Measurements from ENCODE around the gene EN2.

Gene EN2

DNA sequence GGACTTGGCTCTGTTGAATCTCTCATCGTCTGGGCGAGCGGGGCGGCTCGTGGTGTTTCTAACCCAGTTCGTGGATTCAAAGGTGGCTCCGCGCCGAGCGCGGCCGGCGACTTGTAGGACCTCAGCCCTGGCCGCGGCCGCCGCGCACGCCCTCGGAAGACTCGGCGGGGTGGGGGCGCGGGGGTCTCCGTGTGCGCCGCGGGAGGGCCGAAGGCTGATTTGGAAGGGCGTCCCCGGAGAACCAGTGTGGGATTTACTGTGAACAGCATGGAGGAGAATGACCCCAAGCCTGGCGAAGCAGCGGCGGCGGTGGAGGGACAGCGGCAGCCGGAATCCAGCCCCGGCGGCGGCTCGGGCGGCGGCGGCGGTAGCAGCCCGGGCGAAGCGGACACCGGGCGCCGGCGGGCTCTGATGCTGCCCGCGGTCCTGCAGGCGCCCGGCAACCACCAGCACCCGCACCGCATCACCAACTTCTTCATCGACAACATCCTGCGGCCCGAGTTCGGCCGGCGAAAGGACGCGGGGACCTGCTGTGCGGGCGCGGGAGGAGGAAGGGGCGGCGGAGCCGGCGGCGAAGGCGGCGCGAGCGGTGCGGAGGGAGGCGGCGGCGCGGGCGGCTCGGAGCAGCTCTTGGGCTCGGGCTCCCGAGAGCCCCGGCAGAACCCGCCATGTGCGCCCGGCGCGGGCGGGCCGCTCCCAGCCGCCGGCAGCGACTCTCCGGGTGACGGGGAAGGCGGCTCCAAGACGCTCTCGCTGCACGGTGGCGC, at the start of gene EN2:
Gene EN2, plus strand, starts transcription at position 19 of the 767 bp plus-strand sequence. Its CDS starts 249 bp downstream, at position 268.
- no peak for DNase-seq (ENCODE audit: low spot score)

DNA sequence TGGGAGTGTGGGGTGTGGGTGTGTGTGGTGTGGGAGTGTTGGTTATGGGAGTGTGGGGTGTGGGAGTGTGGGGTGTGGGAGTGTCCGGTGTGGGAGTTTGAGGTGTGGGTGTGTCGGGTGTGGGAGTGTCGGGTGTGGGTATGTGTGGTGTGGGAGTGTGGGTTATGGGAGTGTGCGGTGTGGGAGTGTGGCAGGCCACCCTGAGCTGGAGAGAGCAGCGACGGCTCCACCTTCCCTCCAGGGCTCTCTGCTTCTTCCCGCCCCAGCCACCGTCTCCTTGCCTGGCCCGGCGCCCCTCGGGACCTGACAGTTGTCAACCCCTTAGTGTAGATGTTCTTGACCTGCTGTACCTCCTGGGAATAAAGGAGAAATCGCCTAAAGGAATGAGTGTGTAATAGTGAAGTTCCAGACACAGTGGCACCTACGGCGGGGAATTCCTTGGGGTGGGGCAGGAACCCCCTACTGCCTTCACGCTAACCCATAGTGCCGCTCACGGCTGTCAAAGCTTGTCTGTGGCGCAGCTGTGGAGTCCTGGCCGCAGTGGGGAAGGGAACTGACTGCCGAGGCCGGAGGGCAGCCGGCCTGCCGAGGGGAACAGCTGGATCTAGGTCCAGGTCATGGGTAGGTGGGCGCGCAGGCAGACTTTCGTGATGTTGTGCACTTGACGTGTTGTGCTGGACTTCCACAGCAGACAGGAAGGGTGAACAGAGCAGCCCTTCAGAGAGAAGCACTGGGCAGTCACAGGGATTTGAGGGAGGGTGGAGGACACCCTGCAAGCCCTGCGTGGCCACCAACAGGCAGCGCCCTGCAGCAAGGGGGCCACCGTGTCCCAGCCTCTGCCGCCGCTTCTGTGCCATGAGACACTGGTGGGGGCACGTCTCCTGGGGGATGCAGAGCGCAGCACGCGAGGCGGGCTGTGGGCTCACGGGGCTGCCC, 49.0 kb upstream of the EN2 start:
- no peak for DNase-seq (ENCODE audit: low spot score)

DNA sequence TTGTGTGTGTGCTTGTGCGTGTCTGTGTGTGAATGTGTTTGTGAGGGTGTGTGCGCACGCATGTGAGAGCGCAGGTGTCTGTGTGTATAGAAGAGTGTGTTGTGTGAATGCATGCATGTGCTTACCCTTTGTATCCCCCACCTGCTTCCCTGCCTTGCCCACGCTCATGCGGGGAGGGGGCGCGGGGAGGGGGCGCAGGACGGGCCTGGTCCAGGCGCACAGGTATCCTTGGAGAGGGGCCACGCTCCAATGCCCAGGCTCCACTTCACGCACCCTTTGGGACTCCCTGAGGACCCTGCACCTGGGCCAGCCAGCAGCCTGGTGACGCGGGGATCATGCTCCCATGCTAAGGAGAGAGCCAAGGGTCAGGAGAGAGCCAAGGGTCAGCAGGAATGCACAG, 47.9 kb upstream of the EN2 start:
- DNase-seq (ENCODE audit: low spot score) = no peak

DNA sequence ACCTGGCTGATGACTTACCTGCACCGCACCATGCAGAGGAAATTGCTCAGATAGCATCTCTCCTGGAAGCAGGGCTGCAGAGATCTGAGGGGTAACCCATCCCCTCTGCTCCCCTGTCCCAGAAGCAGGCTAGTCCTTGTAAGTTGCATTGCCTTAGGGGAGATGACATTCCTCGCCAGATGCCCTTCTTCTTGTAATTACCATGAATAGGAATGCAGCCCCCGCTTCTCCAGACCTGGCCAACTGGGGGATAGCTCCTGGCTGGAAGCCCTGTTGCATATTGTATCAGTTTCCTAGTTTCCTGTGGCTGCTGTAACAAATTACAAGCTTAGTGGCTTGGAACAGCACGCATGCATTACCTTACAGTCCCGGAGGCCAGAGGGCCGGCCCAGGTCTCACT, 47.5 kb upstream of the EN2 start:
- no peak for DNase-seq (ENCODE audit: low spot score)

DNA sequence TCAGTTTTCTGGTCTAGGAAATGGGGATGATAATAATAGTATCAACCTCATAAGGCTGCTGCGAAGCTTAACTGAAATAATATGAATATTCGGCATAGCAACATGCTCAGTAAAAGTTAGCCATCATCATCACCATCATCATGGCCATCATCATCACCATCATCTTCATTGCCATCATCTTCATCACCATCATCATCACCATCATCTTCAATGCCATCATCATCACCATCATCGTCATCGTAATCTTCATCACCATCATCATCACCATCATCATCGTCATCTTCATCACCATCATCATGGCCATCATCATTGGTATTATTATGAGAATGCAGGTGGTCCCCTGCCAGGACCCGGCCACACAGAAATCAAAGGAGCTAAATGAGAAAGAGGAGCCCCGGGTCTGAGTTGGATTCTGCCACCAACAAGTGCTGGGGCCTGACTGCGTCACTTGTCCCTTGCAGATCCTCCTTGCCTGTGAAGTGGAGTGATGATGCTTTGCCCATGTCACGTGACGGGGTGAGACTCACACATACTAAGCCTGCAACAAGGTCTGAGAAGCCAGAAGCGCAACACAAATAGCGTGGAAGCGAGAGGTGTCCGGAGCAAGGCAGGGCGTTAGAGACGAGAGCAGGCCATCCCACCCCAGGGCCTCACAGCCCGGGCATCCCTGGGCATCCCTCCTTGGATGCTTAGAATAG, 46.1 kb upstream of the EN2 start:
- DNase-seq (ENCODE audit: low spot score) = no peak

DNA sequence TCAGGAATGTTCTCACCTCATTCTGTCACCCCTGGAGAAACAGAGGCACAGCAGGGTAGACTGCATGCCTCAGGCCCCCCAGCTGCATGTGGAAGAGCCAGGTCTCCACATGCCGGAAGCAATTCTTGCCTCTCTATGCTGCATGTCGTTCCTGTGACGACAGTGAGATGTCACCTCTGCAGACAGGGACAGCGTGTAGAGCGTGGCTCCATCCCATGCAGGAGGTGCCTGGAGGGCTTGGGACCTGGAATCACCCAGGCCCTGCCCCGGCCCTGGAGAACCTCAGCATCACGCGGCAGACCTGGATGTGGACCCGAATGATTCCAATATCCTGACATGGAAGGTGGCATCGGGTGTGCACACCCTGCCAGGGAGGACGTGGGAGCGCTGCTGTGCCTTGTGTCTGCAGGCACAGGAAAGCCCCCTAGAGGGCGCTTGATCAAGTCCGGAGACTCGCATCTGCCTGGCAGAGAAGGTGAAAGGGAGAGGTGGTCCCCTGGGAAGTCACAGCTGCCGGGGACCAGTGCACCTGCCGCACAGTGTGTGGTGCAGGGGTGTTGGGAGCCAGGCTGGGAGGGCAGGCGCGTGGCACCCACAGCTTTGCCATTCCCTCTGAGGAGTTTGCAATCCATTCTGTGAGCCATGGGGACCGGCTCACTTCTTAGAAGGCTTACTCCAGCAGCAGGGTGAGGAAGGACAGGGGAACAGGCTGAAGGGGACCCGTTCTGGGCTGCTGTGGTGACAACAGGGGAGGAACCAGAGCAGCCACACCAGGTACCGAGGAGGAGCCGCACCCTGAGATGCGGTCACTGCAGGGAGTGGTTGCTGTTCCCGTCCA, 45.3 kb upstream of the EN2 start:
- DNase-seq (ENCODE audit: low spot score) = peak; percentile 45

DNA sequence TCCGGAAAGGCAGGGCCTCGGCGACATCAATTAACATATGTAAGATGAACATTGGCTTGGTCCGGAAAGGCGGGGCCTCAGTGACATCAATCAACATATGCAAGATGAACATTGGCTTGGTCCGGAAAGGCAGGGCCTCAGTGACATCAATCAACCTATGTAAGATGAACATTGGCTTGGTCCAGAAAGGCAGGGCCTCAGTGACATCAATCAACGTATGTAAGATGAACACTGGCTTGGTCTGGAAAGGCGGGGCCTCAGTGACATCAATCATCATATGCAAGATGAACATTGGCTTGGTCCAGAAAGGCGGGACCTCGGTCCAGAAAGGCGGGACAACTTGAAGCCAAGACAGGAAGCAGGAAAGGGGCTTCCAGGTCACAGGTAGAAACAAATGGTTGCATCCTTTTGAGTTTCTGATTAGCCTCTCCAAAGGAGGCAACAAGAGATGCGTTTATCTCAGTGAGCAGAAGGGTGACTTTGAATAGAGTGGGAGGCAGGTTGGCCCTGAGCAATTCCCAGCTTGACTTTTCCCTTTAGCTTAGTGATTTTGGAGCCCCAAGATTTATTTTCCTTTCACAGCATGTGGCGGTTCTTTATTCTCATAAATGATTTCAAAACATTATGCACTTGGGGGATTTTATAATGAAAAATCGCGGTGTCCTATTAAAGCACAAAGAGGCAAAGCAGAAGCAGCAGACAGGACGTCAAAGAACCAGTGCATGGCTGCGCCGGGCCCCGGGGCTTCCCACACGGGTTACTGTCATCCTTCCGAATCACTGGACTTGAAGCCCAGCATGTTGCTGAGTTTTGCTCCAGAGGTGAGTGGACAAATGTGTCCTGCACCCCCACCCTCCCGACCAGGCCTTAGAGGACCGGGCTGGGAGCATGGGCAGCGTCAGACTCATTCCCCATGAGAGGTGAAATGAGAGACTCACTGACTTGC, 43.1 kb upstream of the EN2 start:
- DNase-seq (ENCODE audit: low spot score) = no peak

DNA sequence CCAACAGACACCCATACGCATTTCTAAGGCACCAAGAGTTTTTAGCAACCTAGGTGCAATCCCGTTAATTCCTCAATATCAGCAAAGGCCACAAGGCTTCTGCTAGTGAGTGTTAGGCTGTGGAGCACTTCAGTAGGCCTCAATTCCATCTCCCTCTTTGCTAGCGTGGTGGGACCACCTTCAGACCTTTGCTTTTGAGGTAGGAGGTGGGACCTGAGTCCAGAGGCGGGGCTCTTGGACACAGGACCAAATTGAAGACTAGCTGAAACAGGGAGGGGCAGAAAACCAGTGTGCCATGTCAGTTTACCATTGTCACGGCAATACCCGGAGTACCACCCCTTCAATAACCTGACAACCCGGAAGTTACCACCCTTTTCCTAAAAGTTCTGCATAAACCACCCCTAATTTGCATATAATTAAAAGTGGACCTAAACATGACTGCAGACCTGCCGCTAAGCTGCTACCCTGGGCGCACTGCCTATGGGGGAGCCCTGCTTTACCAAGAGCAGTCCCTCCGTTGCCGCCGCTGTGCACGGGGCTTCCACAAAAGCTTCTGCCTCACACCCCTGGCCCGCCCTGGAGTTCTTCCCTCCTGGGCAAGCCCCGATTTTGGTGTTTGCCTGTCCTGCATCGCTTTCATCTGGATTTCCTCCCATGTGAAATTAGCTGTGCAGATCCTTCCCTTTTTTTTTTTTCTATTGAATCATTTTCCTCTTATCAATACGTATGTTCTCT, 41.1 kb upstream of the EN2 start:
- no peak for DNase-seq (ENCODE audit: low spot score)

DNA sequence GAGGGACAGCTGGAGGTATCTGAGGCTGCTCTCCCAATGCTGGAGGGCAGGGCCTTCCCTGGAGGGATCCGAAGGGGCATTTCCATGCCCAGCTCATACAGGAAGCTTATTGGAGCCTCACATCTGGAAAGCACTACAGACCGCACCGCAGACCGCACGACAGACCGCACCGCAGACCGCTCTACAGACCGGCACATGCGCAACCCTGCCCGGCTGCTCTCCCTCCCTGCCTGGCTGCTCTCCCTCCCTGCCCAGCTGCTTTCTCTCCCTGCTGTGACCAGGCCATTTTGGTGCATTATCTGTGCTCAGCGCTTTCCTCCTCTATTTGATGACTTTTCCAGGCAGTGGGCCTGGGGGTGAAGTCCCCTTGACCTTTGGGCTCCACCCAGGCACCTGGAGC, 39.6 kb upstream of the EN2 start:
- no peak for DNase-seq (ENCODE audit: low spot score)

- no peak for DNase-seq (ENCODE audit: low spot score)
Observed at GRCh38 chr7:155418941-155419755, 38.8 kb upstream of the EN2 start.

GRCh38 chr7:155420116-155420515, 37.8 kb upstream of the EN2 start:
- no peak for DNase-seq (ENCODE audit: low spot score)

DNA sequence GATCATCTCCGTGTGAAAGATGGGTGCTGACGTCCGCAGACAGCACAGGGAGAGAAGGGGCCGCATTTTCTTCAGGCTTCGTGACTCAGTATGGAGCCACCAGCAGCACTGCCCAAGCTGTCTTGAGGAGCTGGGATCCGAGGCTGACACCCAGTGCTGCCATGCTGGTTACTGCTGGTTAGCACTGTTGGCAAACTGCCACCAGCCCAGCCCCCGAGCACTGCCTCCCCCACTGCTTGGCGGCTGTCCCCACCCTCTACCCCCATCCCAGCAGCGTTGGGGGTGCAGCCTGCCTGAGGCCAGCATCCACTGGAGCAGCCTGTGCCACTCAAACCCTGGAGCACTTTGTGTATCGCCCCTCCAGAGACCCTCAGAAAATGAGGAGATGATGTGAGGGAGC, 35.8 kb upstream of the EN2 start:
- no peak for DNase-seq (ENCODE audit: low spot score)

DNA sequence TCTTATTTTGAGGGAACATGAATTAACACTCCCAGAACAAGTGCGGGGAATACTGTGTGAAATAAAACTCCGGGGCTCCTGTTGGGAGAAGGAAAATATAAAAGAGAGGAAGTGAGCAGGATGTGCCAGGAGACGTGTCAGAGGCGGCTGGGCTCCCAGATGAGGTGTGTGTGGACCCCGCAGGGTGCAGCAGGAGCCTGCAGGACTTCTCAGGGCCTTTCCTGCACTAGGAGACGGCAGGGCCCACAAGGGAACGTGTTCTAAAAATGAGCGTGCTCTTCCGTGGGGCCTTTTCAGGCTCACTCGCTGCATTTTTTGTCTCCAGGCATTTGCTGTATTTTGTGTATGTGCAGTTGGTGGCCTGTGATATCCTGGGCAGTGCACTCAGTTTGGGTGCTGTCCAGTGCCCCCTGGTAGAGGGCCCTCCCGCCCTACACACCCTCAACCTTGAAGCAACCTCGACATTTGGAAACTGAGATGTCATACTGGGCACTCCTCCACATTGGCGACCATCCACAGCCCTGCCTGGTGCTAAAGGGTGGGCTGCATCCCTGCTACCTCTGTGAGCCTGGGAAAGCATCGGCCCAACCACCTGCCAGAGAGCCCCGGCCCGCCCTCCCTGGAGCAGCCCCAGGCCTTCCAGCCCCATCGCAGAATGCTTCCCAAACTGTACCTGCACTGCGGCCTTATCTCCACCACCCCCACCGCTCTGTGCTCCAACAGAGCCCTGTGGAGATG, 35.2 kb upstream of the EN2 start:
- DNase-seq (ENCODE audit: low spot score) = no peak

GRCh38 chr7:155423337-155424285, 34.3 kb upstream of the EN2 start:
- DNase-seq (ENCODE audit: low spot score) = no peak

DNA sequence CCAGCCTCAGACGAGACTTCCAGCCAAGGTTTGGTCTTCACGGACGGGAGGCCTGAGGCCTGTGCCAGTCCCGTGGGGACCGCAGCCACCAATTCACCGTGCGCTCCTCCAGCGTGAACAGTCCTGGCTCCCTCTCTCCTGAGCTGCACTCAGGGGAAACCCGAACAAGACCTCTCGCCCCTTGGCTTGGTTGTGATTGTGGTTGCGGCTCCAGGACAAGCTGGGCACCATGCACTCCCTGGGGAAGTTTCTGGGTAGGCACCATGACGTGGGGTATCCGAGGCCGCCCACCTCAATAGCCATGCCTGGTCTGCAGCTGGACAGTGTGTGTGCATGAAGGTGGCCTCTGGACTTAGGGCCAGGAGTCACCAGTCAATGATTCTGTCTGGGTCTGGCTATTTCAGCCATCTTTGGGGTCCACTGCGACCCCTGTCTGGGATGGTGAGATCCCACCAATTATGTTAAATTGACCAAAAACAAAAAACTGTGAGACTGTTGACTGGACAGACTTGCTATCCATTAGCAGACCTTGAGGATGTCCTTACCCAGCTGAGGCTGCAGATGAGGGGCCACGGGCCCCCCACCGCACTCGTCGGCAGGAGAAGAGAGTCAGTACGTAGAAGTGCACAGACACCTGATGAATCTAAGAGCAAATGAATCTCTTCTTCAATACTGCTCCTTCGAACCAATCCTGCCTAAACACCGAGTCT, 33.5 kb upstream of the EN2 start:
- no peak for DNase-seq (ENCODE audit: low spot score)

DNA sequence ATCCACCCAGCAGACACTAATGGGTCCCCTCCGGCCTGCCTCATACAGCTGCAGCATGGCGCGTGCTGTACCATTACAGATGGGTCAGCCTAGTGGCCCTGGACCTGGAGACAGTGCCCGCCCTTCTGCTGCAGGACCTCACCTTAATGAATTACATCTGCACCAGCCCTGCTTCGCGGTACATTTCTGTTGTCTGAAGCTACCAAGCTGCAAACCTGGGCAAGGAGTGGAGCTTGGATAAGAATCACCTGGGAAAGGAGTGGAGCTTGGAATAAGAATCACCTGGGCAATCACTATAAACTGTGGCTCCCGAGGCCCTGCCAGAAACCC, 33.0 kb upstream of the EN2 start:
- no peak for DNase-seq (ENCODE audit: low spot score)

GRCh38 chr7:155425887-155426286, 32.0 kb upstream of the EN2 start:
- DNase-seq (ENCODE audit: low spot score) = no peak

Data from pons (tissue), 1 donor.